ENCODE measurements around the gene CD248. TPM values are rescaled to one million over a fixed set of nuclear protein-coding genes. Genes with fewer than 3 reads are reported as not detected.
"Not testable (repeated sequence)": the region's sequence is repeated elsewhere in the genome, so short reads cannot be mapped to it uniquely, and the experiment has no call there.

The CD248 gene
- total RNA-seq, 1 donor, result 1.5 TPM

GRCh38 chr11:66313321-66314185, 3.3 kb downstream of the CD248 start:
- H3K4me3 ChIP-seq (ENCODE audit: low read length), result peak overlapping the region; percentile 18
- no peaks in the 10 kb centered on the region for H3K27me3 ChIP-seq (ENCODE audit: insufficient read depth, low read length)
- H3K4me1 ChIP-seq (ENCODE audit: insufficient read depth, low read length), result peaks cover 43% of the 10 kb centered on the region
- no peaks in the 10 kb centered on the region for H3K9me3 ChIP-seq (ENCODE audit: low read depth, low read length)

DNA sequence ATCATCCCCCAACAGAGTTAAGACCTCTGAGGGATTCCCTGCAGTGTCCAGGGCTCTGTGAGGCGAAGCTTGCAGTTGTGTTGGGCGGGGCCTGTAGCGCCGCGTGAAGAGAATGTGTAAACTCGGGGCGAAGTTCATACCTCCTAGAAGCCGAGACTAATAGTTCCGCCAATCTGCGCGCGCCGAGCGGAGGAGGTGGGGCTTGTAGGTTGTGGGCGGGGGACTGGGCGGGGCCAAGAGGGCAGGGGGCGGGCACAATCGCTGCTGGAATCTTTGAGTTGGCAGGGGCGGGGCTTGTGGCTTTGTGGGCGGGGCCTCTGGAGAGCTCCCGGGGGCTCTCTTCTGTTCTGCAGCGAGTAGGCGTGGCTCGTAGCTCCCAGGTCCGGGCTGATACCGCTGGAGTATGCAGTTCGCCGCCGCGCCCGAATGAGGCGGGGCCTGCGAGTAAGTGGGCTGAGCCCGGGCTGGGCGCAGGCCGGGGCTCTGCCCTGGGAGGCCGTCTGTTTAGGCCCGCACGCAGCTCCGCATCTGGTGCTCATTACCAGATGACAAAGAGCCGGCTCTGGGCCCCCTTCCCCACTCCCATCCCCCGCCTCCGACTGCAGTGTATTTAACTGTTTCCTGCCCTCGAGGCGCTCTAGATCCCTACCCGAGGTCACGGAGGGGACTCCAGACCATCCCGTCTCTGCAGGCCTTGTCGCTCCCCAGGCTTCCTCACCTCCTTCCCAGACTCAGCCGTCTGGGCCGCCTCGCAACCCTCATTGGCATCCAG, 4.1 kb downstream of the CD248 start:
- peak overlapping the region; percentile 43 for H3K4me3 ChIP-seq (ENCODE audit: low read length)
- peaks cover 35% of the 10 kb centered on the region for H3K4me1 ChIP-seq (ENCODE audit: insufficient read depth, low read length)

GRCh38 chr11:66311965-66312548, 4.8 kb downstream of the CD248 start:
- Histone ChIP-seq H3K4me3 (ENCODE audit: low read length) (peak overlapping the region; percentile 43), H3K9me3 (ENCODE audit: low read depth, low read length) (no peaks in the 10 kb centered on the region), H3K4me1 (ENCODE audit: insufficient read depth, low read length) (peaks cover 28% of the 10 kb centered on the region), H3K27me3 (ENCODE audit: insufficient read depth, low read length) (no peaks in the 10 kb centered on the region)

More for the DNA sequence above, 4.1 kb downstream of the CD248 start:
- Histone ChIP-seq H3K9me3 (ENCODE audit: low read depth, low read length) (no peaks in the 10 kb centered on the region), H3K27me3 (ENCODE audit: insufficient read depth, low read length) (no peaks in the 10 kb centered on the region)

DNA sequence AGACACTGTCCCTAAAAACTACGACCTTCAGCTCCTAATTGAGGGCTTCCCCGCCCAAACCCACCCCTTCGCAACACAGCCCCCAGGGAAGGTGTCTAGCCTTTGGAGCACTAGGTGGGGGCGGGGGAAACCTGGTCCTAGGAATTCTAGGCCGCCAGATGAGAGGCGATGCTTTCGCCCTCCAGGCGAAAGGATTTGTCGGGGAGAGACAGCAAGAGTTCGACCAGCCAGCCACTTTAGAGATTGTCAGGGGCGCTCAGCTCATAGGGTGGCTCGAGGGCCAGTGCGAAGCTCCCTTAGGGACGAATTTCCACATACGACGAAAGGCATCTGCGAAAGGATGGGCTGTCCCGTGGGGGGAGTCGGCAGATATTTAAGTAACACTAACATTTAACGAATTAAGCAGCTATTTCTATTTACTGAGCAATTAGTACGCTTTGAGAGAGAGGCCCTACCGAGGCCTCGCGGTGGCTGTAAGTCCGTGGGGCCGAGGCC, 5.3 kb downstream of the CD248 start:
- H3K27me3 ChIP-seq (ENCODE audit: insufficient read depth, low read length), result no peaks in the 10 kb centered on the region
- peak overlapping the region; percentile 43 for H3K4me3 ChIP-seq (ENCODE audit: low read length)
- peaks cover 28% of the 10 kb centered on the region for H3K4me1 ChIP-seq (ENCODE audit: insufficient read depth, low read length)
- no peaks in the 10 kb centered on the region for H3K9me3 ChIP-seq (ENCODE audit: low read depth, low read length)

- not testable (repeated sequence) for H3K4me3 ChIP-seq (ENCODE audit: low read length); H3K9me3 ChIP-seq (ENCODE audit: low read depth, low read length); H3K27me3 ChIP-seq (ENCODE audit: insufficient read depth, low read length)
- H3K4me1 ChIP-seq (ENCODE audit: insufficient read depth, low read length), result peaks cover 28% of the 10 kb centered on the region
These were observed 5.9 kb downstream of the CD248 start for GRCh38 chr11:66310803-66311440.

DNA sequence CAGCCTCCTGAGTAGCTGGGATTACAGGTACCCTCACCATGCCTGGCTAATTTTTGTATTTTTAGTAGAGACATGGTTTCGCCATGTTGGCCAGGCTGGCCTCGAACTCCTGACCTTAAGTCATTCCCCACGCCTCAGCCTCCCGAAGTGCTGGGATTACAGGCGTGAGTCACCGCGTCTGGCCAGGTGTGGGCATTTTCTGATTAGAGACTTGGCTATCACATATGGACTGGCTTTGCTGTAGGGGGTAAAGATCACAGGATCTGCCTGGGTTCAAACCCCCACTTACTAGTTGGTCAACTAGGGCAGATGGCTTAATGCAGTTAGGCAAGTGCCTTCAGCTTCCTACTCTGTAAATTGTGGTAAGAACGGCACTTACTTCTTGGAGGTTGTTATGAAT, 6.5 kb downstream of the CD248 start:
- Histone ChIP-seq H3K9me3 (ENCODE audit: low read depth, low read length) (no peaks in the 10 kb centered on the region), H3K4me1 (ENCODE audit: insufficient read depth, low read length) (peaks cover 28% of the 10 kb centered on the region), H3K27me3 (ENCODE audit: insufficient read depth, low read length) (no peaks in the 10 kb centered on the region), H3K4me3 (ENCODE audit: low read length) (no peak overlapping the region)

DNA sequence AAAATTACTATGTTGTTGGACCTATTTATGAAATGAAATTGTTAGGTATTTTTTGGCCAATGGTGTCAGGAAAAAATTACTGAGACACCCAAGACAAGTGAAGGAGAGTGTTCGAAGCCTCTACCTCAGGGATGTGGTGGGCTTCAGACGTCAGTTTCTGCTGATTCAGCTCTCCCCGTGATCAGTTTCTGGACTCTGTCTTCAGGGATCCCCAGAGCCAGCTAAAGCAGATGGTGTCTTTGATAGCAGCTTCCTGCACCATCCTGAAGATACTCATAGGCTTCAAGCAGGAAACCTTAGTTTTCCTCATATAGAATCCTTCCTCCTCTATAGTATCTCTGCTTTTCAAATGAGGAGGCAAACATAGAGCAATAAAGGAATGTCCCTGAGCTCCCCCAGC, 7.4 kb downstream of the CD248 start:
- H3K9me3 ChIP-seq (ENCODE audit: low read depth, low read length), result no peaks in the 10 kb centered on the region
- peaks cover 28% of the 10 kb centered on the region for H3K4me1 ChIP-seq (ENCODE audit: insufficient read depth, low read length)
- H3K4me3 ChIP-seq (ENCODE audit: low read length), result no peak overlapping the region
- H3K27me3 ChIP-seq (ENCODE audit: insufficient read depth, low read length), result no peaks in the 10 kb centered on the region

- H3K27me3 ChIP-seq (ENCODE audit: insufficient read depth, low read length), result no peaks in the 10 kb centered on the region
- H3K9me3 ChIP-seq (ENCODE audit: low read depth, low read length), result no peaks in the 10 kb centered on the region
- H3K4me3 ChIP-seq (ENCODE audit: low read length), result no peak overlapping the region
- H3K4me1 ChIP-seq (ENCODE audit: insufficient read depth, low read length), result no peaks in the 10 kb centered on the region
These were observed 14.2 kb downstream of the CD248 start for GRCh38 chr11:66302656-66303055.

- no peaks in the 10 kb centered on the region for H3K9me3 ChIP-seq (ENCODE audit: low read depth, low read length)
- H3K4me1 ChIP-seq (ENCODE audit: insufficient read depth, low read length), result no peaks in the 10 kb centered on the region
- H3K27me3 ChIP-seq (ENCODE audit: insufficient read depth, low read length), result no peaks in the 10 kb centered on the region
- H3K4me3 ChIP-seq (ENCODE audit: low read length), result no peak overlapping the region
These were observed 17.7 kb downstream of the CD248 start for GRCh38 chr11:66299186-66299585.

GRCh38 chr11:66297610-66298009, 19.2 kb downstream of the CD248 start:
- Histone ChIP-seq H3K4me1 (ENCODE audit: insufficient read depth, low read length) (no peaks in the 10 kb centered on the region), H3K27me3 (ENCODE audit: insufficient read depth, low read length) (peaks cover 10% of the 10 kb centered on the region), H3K4me3 (ENCODE audit: low read length) (no peak overlapping the region), H3K9me3 (ENCODE audit: low read depth, low read length) (no peaks in the 10 kb centered on the region)

DNA sequence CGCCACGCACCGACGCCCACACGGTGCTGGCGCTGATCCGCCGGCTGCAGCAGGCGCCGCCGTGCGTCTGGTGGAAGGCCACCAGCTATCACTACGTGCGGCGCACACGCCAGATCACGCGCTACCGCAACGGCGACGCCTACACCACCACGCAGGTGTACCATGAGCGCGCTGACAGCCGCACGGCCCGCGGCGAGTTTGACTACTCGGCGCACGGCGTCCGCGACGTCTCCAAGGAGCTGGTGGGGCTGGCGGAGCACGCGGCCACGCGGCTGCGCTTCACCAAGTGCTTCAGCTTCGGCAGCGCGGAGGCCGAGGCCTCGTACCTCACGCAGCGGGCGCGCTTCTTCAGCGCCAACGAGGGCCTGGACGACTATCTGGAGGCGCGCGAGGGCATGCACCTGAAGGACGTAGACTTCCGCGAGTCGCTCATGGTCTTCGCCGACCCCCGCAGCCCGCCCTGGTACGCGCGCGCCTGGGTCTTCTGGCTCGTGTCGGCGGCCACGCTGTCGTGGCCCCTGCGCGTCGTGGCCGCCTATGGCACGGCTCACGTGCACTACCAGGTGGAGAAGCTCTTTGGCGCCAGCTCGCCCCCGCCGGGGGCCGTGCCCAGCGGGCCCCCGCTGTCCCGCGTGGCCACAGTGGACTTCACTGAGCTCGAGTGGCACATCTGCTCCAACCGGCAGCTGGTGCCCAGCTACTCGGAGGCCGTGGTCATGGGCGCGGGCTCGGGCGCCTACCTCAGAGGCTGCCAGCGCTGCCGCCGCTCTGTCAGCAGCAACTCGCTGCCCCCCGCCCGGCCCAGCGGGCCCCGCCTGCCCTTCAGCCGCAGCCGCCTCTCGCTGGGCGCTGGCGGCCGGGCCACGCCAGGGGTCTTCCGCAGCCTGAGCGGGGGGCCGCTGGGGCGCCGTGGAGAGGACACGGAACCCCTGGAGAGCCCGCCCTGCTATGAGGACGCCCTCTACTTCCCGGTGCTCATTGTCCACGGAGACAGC, 21.9 kb downstream of the CD248 start:
- H3K27me3 ChIP-seq (ENCODE audit: insufficient read depth, low read length), result peaks cover 29% of the 10 kb centered on the region
- H3K4me3 ChIP-seq (ENCODE audit: low read length), result no peak overlapping the region
- H3K4me1 ChIP-seq (ENCODE audit: insufficient read depth, low read length), result peaks cover 11% of the 10 kb centered on the region
- H3K9me3 ChIP-seq (ENCODE audit: low read depth, low read length), result no peaks in the 10 kb centered on the region

DNA sequence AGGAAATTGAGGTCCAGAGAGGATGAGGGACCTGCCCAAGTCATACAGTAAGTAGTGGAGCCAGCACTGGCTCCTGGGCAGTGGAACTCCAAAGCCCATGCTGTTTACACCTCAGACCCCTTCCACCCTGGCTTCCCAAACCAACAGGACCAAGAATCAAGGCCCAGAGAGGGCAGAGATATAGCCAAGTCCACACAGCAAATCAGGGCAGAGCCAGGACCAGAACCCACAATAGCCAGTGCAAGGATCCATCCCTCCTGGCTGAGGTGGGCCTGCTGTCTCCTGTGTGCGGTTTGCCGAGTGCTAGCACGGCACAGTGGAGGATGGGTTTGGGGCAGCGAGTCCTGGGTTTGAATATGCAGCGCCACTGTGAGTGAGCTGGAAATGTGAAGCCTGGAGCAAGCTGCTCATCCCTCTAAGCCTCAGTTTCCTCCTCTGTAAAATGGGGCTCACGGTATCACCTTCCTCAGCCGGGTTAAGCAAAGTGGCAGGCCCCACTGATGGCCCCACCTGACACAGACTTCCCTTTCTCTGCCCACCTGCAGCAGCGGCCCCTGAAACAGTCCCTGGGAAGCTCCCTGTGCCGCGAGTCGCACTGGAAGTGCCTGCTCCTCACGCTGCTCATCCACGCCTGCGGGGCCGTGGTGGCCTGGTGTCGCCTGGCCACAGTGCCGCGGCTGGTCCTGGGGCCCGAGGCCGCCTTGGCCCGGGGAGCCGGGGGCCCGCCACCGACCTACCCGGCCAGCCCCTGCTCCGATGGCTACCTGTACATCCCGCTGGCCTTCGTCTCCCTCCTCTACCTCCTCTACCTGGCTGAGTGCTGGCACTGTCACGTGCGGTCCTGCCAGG, 22.8 kb downstream of the CD248 start:
- no peak overlapping the region for H3K4me3 ChIP-seq (ENCODE audit: low read length)
- no peaks in the 10 kb centered on the region for H3K9me3 ChIP-seq (ENCODE audit: low read depth, low read length)
- H3K4me1 ChIP-seq (ENCODE audit: insufficient read depth, low read length), result peaks cover 18% of the 10 kb centered on the region
- peaks cover 29% of the 10 kb centered on the region for H3K27me3 ChIP-seq (ENCODE audit: insufficient read depth, low read length)

DNA sequence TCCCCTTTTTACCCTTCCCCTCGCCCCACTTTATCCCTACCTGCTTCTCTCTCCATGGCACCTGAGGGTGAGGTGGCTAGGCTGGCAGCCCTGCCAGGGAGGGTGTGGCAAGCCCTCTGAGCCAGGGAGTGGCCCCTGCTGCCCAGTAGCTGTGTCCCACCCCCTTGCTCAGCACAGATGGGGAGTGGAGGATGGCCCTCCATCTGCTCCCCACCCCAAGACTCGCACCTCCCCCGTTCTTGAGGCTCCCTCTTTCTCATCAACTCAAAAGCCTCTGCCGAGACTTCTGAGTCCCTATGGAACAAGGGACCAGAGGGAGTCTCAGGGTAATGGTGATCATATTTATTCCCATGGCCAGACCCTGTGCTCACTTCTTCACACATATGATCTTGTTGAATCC, 23.5 kb downstream of the CD248 start:
- Histone ChIP-seq H3K4me1 (ENCODE audit: insufficient read depth, low read length) (peaks cover 21% of the 10 kb centered on the region), H3K4me3 (ENCODE audit: low read length) (no peak overlapping the region), H3K27me3 (ENCODE audit: insufficient read depth, low read length) (peaks cover 29% of the 10 kb centered on the region), H3K9me3 (ENCODE audit: low read depth, low read length) (no peaks in the 10 kb centered on the region)

Measured in mononuclear cell (primary cell).